SK-N-SH treated with all-trans-retinoic acid at 6 μM for 48 hours (cell line): ENCODE results near the gene KCNC3.
"Not testable (repeated sequence)": the region's sequence is repeated elsewhere in the genome, so short reads cannot be mapped to it uniquely, and the experiment has no call there.

Experiments used
- ARNTL ChIP-seq: fragments of 450-650 bp; formaldehyde crosslinking; IDR thresholded peaks from 2 replicates; pipeline ENCODE4 v1.5.0; 2020; ENCODE audit warnings: low read depth, mild to moderate bottlenecking, moderate library complexity, borderline replicate concordance
- CSRNP3 ChIP-seq: fragments of 250-450 bp; sonication (Bioruptor Pico); IDR thresholded peaks from 2 replicates; pipeline ENCODE4 v1.5.1; 2021; ENCODE audit warnings: mild to moderate bottlenecking, moderate library complexity
- RARB ChIP-seq: fragments of 250-450 bp; sonication (Bioruptor Pico); IDR thresholded peaks from 2 replicates; pipeline ENCODE4 v1.8.0; 2021; ENCODE audit warnings: mild to moderate bottlenecking, moderate library complexity
- TOX ChIP-seq: fragments of 250-450 bp; sonication (Bioruptor Pico); IDR thresholded peaks from 2 replicates; pipeline ENCODE4 v1.8.0; 2021; ENCODE audit warnings: mild to moderate bottlenecking, moderate library complexity, borderline replicate concordance
- TSHZ2 ChIP-seq: fragments of 250-450 bp; sonication (Bioruptor Pico); IDR thresholded peaks from 2 replicates; pipeline ENCODE4 v1.5.0; 2020; ENCODE audit warnings: mild to moderate bottlenecking, moderate library complexity

DNA sequence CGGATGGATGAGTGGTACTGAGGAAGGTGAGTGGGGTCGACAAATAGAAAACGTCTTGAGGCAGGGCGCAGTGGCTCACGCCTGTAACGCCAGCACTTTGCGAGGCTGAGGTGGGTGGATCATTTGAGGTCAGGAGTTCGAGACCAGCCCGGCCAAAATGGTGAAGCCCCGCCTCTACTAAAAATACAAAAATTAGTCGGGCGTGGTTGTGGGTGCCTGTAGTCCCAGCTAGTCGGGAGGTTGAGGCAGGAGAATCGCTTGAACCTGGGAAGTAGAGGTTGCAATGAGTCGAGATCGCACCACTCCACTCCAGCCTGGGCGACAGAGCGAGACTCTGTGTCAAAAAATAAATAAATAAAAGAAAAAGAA is 733 bp upstream of the KCNC3 start:
- not testable (repeated sequence) for TF ChIP-seq ARNTL; RARB (CRISPR knock-in tag); CSRNP3 (CRISPR knock-in tag); TSHZ2; TOX (CRISPR knock-in tag)
